ENCODE data around the gene ANKRD12. TPM values are rescaled to one million over a fixed set of nuclear protein-coding genes. Genes with fewer than 3 reads are reported as not detected.

Gene ANKRD12
- total RNA-seq, 6 experiments from 2014 or later, result 26.5 to 31.3 (median 29.8) TPM

DNA sequence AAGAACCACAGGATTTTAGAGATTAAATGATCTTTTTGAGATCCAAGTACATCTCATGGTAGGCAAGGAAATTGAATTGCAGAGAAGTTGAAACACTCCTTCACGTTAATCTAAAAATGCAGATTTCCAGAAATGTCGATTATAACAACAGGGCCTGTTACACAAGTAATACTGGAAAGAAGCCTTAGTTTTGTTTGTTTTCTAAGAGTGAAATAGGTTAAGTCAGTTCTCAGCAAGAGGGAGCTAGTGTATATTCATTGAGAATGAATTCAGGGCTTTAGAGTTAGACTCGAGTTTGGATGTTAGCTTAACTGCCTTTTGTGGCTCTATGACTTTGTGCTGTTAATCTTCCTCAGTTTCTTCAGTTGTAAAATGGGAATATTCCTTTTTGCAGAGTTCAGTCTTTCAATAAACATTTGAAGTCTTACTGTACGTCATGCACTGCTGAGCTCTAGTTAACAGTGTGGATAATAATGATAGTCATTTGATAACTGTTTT lies 33.2 kb upstream of the ANKRD12 start:
- H3K4me1 Mint-ChIP-seq (ENCODE audit: low read depth), result peaks cover 70% of the 10 kb centered on the region
- TF ChIP-seq, protein P1, sequence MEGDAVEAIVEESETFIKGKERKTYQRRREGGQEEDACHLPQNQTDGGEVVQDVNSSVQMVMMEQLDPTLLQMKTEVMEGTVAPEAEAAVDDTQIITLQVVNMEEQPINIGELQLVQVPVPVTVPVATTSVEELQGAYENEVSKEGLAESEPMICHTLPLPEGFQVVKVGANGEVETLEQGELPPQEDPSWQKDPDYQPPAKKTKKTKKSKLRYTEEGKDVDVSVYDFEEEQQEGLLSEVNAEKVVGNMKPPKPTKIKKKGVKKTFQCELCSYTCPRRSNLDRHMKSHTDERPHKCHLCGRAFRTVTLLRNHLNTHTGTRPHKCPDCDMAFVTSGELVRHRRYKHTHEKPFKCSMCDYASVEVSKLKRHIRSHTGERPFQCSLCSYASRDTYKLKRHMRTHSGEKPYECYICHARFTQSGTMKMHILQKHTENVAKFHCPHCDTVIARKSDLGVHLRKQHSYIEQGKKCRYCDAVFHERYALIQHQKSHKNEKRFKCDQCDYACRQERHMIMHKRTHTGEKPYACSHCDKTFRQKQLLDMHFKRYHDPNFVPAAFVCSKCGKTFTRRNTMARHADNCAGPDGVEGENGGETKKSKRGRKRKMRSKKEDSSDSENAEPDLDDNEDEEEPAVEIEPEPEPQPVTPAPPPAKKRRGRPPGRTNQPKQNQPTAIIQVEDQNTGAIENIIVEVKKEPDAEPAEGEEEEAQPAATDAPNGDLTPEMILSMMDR (IDR thresholded peaks at IDR 0.05), result no peak
- H3K36me3 Mint-ChIP-seq (ENCODE audit: low read depth), result peaks cover 30% of the 10 kb centered on the region
- no peaks in the 10 kb centered on the region for H3K9me3 Mint-ChIP-seq
- H3K27me3 Mint-ChIP-seq (ENCODE audit: insufficient read depth), result peaks cover 2% of the 10 kb centered on the region; the same call in 1 of the 2 replicates
- H3K27ac Mint-ChIP-seq, result peak overlapping the region; percentile 94
- DNase-seq, result peak; percentile 42
- H3K4me3 Mint-ChIP-seq, result peak overlapping the region; percentile 88

DNA sequence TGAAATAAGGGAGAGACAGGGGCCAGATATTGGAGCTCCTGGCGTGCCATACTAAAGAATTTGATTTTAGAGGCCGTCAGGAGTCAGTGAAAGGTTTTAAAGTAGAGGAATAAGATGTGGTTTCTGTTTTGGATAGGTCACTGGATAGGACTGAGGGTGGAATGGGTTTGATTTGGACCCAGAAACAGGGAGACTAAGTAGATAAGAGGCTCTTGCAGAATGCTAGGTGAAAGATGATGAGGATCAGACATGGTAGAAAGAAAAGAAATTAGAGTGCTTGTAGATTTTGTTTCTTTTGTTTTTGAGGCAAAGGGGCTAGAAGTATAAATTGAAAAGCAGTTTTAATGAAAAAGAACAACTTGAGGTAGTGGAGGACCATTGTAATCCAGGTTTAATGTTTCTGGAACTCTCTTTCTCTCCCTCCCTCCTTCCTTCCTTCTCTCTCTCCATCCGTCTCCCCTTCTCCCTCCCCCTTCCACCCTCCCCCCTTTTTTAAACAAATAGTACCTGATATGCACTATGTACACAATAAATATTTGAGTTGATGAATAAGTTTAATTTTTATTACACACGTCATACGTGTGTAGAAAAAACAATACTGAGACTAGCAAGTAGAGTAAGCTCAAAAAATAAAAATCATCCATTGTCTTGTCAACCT lies 32.2 kb upstream of the ANKRD12 start:
- Mint-ChIP-seq H3K4me1 (ENCODE audit: low read depth) (peaks cover 79% of the 10 kb centered on the region), H3K27me3 (ENCODE audit: insufficient read depth) (peaks cover 2% of the 10 kb centered on the region; the same call in 1 of the 2 replicates), H3K36me3 (ENCODE audit: low read depth) (peaks cover 30% of the 10 kb centered on the region)

DNA sequence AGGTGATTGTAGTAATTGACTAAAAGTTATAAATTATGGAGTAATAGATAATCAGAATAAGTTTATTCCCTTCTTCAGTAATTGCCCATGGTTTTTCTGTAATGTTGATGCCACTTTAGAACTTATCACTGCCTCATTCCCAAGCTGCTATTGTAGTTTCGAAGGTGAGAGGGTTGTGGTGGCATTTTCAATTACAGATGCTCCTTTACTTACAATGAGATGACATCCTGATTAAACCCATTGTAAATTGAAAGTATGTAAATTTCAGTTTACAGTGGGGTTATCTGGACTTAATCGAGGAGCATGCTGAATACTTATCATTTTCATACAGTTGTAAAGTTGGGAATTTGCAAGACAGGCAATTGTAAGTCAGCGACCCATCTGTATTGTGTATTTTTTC lies 31.2 kb upstream of the ANKRD12 start:
- H3K4me3 Mint-ChIP-seq, result peak overlapping the region; percentile 88
- H3K27me3 Mint-ChIP-seq (ENCODE audit: insufficient read depth), result peaks cover 2% of the 10 kb centered on the region; the same call in 1 of the 2 replicates
- TF ChIP-seq, protein P1 (IDR thresholded peaks at IDR 0.05), result no peak
- no peak for DNase-seq
- no peaks in the 10 kb centered on the region for H3K9me3 Mint-ChIP-seq
- H3K4me1 Mint-ChIP-seq (ENCODE audit: low read depth), result peaks cover 84% of the 10 kb centered on the region
- peaks cover 30% of the 10 kb centered on the region for H3K36me3 Mint-ChIP-seq (ENCODE audit: low read depth)
- peak overlapping the region; percentile 65; the same call in 1 of the 2 replicates for H3K27ac Mint-ChIP-seq

More for the DNA sequence above, 32.2 kb upstream of the ANKRD12 start:
- TF ChIP-seq, protein P1 (IDR thresholded peaks at IDR 0.05), result no peak
- Mint-ChIP-seq H3K27ac (peak overlapping the region; percentile 94), H3K9me3 (no peaks in the 10 kb centered on the region), H3K4me3 (peak overlapping the region; percentile 88)
- no peak for DNase-seq

DNA sequence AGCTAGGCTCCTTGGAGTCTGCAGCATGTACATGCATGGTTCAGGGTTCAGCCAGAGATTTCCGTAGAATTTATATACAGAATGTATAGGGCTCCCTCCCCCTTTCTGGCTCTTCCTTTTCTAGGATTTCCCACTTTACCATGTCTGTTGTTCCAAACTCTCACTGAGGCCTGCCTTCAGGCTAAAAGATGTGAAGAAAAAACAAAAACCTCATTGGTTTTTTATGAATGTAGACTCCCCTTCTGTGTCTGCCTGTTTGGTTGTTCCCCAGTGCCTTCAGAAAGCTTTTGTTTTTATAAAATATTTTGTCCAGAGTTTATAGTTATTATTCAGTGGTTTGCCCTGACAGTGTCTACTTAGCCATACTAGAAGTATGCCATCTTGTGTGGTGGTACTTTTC lies 30.5 kb upstream of the ANKRD12 start:
- H3K36me3 Mint-ChIP-seq (ENCODE audit: low read depth), result peaks cover 30% of the 10 kb centered on the region
- TF ChIP-seq, protein P1 (IDR thresholded peaks at IDR 0.05), result no peak
- peak overlapping the region; percentile 88 for H3K4me3 Mint-ChIP-seq
- peaks cover 2% of the 10 kb centered on the region; the same call in 1 of the 2 replicates for H3K27me3 Mint-ChIP-seq (ENCODE audit: insufficient read depth)
- no peak for DNase-seq
- peaks cover 83% of the 10 kb centered on the region for H3K4me1 Mint-ChIP-seq (ENCODE audit: low read depth)
- no peaks in the 10 kb centered on the region for H3K9me3 Mint-ChIP-seq
- H3K27ac Mint-ChIP-seq, result peak overlapping the region; percentile 65

DNA sequence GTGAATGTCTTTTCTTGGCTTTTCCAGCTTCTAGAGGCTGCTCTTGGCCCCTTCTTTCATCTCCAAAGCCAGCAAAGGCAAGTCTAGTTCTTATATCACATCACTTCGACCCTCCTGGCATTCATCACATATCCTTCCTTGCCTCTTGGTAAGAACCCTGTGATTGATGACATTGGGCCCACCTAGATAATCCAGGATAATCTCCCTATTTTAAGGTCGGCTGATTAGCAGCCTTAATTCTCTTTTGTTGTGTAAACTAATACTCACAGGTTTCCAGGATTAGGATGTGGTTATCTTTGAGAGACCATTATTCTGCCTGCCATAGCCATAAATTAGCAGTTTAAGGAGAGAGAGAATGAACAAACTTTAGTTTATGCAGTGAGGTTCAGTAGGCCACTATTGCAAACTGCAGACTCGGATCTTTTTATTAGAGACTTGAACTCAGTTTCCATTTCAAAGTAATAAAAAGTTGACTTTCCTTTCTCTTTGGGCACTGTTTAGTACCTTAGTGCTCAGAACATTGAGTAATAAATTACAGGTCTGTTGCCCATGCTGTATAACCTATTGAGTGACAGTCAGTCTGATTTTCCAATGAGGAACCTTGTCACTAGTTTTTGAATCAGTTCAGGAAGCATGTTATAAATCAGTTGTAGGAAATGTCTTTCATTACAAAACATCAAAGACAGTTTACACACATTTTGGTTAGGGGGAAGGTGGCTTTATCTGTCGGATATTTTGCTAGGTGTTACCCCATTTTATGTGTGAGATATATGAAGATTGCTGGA lies 29.6 kb upstream of the ANKRD12 start:
- TF ChIP-seq, protein P1 (IDR thresholded peaks at IDR 0.05), result no peak
- Mint-ChIP-seq H3K9me3 (no peaks in the 10 kb centered on the region), H3K36me3 (ENCODE audit: low read depth) (peaks cover 30% of the 10 kb centered on the region), H3K27me3 (ENCODE audit: insufficient read depth) (no peaks in the 10 kb centered on the region), H3K27ac (peak overlapping the region; percentile 66), H3K4me1 (ENCODE audit: low read depth) (peaks cover 76% of the 10 kb centered on the region), H3K4me3 (peak overlapping the region; percentile 51)
- no peak for DNase-seq
